CD4-positive, alpha-beta memory T cell (primary cell): ENCODE measurements around the gene RAB3IL1. TPM values are rescaled to one million over a fixed set of nuclear protein-coding genes. Genes with fewer than 3 reads are reported as not detected.
A peak's percentile ranks its signal among the peaks of the same experiment; 100 is the strongest.
"Not testable (repeated sequence)": the region's sequence is repeated elsewhere in the genome, so short reads cannot be mapped to it uniquely, and the experiment has no call there.

Source experiments
- CTCF ChIA-PET: fragments of 350-600 bp; sonication (Branson Sonifier 250); formaldehyde crosslinking; loops from one replicate; lab custom pipeline; 2021; ENCODE audit warnings: inconsistent platforms; ENCODE audit not compliant: partially characterized antibody; lab: Charles Lee
- POLR2A ChIA-PET: fragments of 350-600 bp; sonication (Branson Sonifier 250); formaldehyde crosslinking; loops from one replicate; lab custom pipeline; 2021; ENCODE audit not compliant: partially characterized antibody; lab: Charles Lee
- DNase-seq, 5 donors: peaks; one replicate each; pipeline versions ENCODE4 v3.0.0 to v3.0.0-alpha.2; 2020 to 2022; ENCODE audit warnings: mixed read lengths in 1 of 5
- H3K27ac ChIP-seq: one replicate; pipeline ENCODE4 v1.7.0; 2013; ENCODE audit warnings: low read depth, low read length
- H3K27me3 ChIP-seq: 2 replicates; pipeline ENCODE4 v1.7.0; 2013; ENCODE audit warnings: mild to moderate bottlenecking, low read length, moderate library complexity; ENCODE audit not compliant: insufficient read depth
- H3K36me3 ChIP-seq: 2 replicates; pipeline ENCODE4 v1.7.0; 2013; ENCODE audit warnings: mild to moderate bottlenecking, low read length, moderate library complexity; ENCODE audit not compliant: insufficient read depth
- H3K4me1 ChIP-seq: 2 replicates; pipeline ENCODE4 v1.7.0; 2013; ENCODE audit warnings: mild to moderate bottlenecking, low read length, moderate library complexity; ENCODE audit not compliant: insufficient read depth
- H3K4me3 ChIP-seq, 2 donors: one replicate each; pipeline ENCODE4 v1.7.0; 2013; ENCODE audit warnings: low read length in 2 of 2, mild to moderate bottlenecking in 1 of 2
- H3K9me3 ChIP-seq, 2 donors: one replicate each; pipeline ENCODE4 v1.7.0; 2013; ENCODE audit warnings: low read length in 2 of 2, control low read depth in 1 of 2; ENCODE audit not compliant: control insufficient read depth in 1 of 2
- H3K27ac Mint-ChIP-seq, 7 donors: one replicate each; pipeline ENCODE4 v1.8.0; 2020 to 2021; ENCODE audit warnings: mixed read lengths in 7 of 7, mild to moderate bottlenecking in 6 of 7, inconsistent platforms in 3 of 7, moderate library complexity in 3 of 7
- H3K27me3 Mint-ChIP-seq, 2 donors: one replicate each; pipeline ENCODE4 v1.8.0; 2020 to 2021; ENCODE audit warnings: mixed read lengths in 2 of 2
- H3K36me3 Mint-ChIP-seq, 2 donors: one replicate each; pipeline ENCODE4 v1.8.0; 2020 to 2021; ENCODE audit warnings: mixed read lengths in 2 of 2, inconsistent platforms in 1 of 2, mild to moderate bottlenecking in 1 of 2
- H3K4me1 Mint-ChIP-seq, 4 donors: one replicate each; pipeline ENCODE4 v1.8.0; 2020 to 2021; ENCODE audit warnings: mixed read lengths in 4 of 4, mild to moderate bottlenecking in 1 of 4
- H3K4me3 Mint-ChIP-seq, 8 donors: one replicate each; pipeline ENCODE4 v1.8.0; 2020 to 2021; ENCODE audit warnings: mixed read lengths in 8 of 8, mild to moderate bottlenecking in 7 of 8, moderate library complexity in 6 of 8, inconsistent platforms in 3 of 8
- H3K9me3 Mint-ChIP-seq, 8 donors: one replicate each; pipeline ENCODE4 v1.8.0; 2020 to 2021; ENCODE audit warnings: mixed read lengths in 8 of 8, mild to moderate bottlenecking in 5 of 8, inconsistent platforms in 3 of 8, moderate library complexity in 1 of 8
- intact Hi-C: fragments of 100-400 bp; cut with micrococcal nuclease; formaldehyde crosslinking; loops from one replicate; pipeline ENCODE4 v1.15.1; 2023
- polyA plus RNA-seq, 2 donors: library from polyadenylated mRNA; unstranded; fragments of 300-500 nt; fragmentation: Illumina TruSeq; gene quantifications; one replicate each; pipeline ENCODE4 v1.2.3, GENCODE V29; 2021
- total RNA-seq, 2 experiments: library from RNA; stranded (reverse); gene quantifications; one replicate each; pipeline ENCODE4 v1.2.3, GENCODE V29; 2021

The RAB3IL1 gene, protein sequence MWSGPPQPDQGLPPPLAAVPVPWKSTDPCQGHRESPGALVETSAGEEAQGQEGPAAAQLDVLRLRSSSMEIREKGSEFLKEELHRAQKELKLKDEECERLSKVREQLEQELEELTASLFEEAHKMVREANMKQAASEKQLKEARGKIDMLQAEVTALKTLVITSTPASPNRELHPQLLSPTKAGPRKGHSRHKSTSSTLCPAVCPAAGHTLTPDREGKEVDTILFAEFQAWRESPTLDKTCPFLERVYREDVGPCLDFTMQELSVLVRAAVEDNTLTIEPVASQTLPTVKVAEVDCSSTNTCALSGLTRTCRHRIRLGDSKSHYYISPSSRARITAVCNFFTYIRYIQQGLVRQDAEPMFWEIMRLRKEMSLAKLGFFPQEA
- total RNA-seq (under 1 TPM; 0.44 to 0.53 TPM), polyA plus RNA-seq (not detected)

DNA sequence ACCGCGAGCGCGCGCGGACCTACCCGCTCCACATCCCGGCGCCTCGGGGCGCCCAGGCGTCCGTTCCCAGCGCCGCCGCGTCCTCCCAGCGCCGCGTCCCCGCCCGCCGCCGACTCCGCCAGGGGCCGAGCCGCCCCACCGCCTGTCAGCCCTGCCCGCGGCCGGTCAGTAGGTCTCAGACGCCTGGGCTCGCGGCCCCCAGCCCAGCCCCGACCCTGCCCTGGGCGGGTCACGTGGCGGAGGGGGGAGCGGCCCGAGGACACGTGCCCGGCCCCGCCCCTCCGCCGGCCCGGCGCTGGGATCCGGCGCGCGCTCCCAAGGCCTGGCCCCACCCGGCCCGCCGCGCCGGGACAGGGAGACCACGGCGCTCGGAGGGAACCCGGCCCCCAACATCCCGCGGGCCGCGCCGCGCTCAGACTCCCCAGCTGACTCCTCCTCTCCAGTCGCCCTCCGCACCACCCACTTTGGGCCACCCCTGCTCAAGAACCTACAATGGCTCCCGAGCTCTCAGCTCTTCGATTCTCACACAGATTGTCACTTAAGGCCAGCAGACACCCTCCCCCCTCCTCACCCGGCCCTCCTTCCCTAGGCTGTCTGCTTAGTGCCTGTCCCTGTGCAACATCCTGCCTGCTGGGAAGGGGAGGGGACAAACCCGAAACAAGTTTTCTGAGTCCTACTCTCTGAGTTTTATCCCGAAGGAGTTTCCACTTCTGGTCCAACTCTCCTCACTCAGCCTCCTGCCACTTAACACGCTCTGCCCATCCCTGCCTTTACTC, at the start of gene RAB3IL1:
Gene RAB3IL1, minus strand, starts transcription at position 233 of the 776 bp plus-strand sequence. Its CDS starts 199 bp downstream, at position 34.
- H3K27me3 ChIP-seq = peaks cover 8% of the 10 kb centered on the region
- POLR2A ChIA-PET = no interaction called here
- Mint-ChIP-seq H3K4me1 (peaks cover 3 to 14% (median 9%) of the 10 kb centered on the region in 4 donors), H3K27ac (peak within 1 kb of the TSS in 2 of 7 donors; percentile 48 to 82), H3K27me3 (peaks cover 30 to 57% of the 10 kb centered on the region in 2 donors), H3K36me3 (no peaks in the 10 kb centered on the region), H3K4me3 (peak within 1 kb of the TSS; percentile 71 to 85 (median 81)), H3K9me3 (no peaks in the 10 kb centered on the region)
- DNase-seq = no peak
- H3K27ac ChIP-seq = no peak within 1 kb of the TSS
- H3K9me3 ChIP-seq = no peaks in the 10 kb centered on the region
- intact Hi-C loops = no loop called here
- CTCF ChIA-PET = no interaction called here
- H3K4me1 ChIP-seq = no peaks in the 10 kb centered on the region
- H3K4me3 ChIP-seq = no peak within 1 kb of the TSS
- no peaks in the 10 kb centered on the region for H3K36me3 ChIP-seq

DNA sequence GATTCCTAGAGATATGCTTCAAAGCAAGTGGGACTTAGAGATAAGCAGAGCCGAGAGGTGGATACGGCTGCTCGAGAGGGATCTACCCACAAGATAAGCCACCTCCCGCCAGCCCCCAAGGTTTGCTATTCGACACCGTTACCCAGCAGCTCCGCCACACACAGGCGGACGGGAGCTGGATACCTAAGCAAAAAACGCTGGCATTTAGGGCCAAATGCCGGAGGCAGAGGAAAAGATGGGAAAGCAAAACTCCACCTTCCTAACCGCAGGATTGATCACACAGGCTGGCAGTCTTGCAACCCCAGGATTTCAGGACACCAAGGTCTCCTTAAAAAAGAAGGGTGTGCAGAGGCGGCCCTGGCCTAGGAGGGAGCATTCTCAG, 49.4 kb upstream of the RAB3IL1 start:
- H3K4me3 Mint-ChIP-seq = peak overlapping the region; percentile 90 to 97 (median 94)
- intact Hi-C loops = loop anchor here (1.0 to 5.0 kb wide), 3 partner anchors 59 to 174 kb away; partner anchors contain the start of genes FEN1 and TMEM258
- peaks cover 0 to 3% (median 0%) of the 10 kb centered on the region in 8 donors for H3K9me3 Mint-ChIP-seq
- H3K4me3 ChIP-seq = peak overlapping the region; percentile 99 to 100
- H3K4me1 ChIP-seq = peaks cover 36% of the 10 kb centered on the region
- CTCF ChIA-PET = interaction anchor here (1.1 to 14.1 kb wide), 4 partner anchors 17 to 116 kb away, joined by 3 to 90 read pairs (median 20); no protein-coding TSS in a partner anchor
- DNase-seq = peak in 2 of 5 donors; percentile 49 to 50
- peaks cover 29 to 51% of the 10 kb centered on the region in 2 donors for H3K36me3 Mint-ChIP-seq
- peaks cover 20% of the 10 kb centered on the region for H3K36me3 ChIP-seq
- peak overlapping the region; percentile 90 to 99 (median 97) for H3K27ac Mint-ChIP-seq
- no peaks in the 10 kb centered on the region for H3K27me3 Mint-ChIP-seq
- POLR2A ChIA-PET = interaction anchor here (0.7 to 11.4 kb wide), 17 partner anchors 12 to 179 kb away, joined by 3 to 352 read pairs (median 8); partner anchors contain the start of genes BEST1, FEN1 and TMEM258
- peak overlapping the region; percentile 89 for H3K27ac ChIP-seq
- H3K9me3 ChIP-seq = no peaks in the 10 kb centered on the region
- no peaks in the 10 kb centered on the region for H3K27me3 ChIP-seq
- peaks cover 35 to 74% (median 49%) of the 10 kb centered on the region in 4 donors for H3K4me1 Mint-ChIP-seq

DNA sequence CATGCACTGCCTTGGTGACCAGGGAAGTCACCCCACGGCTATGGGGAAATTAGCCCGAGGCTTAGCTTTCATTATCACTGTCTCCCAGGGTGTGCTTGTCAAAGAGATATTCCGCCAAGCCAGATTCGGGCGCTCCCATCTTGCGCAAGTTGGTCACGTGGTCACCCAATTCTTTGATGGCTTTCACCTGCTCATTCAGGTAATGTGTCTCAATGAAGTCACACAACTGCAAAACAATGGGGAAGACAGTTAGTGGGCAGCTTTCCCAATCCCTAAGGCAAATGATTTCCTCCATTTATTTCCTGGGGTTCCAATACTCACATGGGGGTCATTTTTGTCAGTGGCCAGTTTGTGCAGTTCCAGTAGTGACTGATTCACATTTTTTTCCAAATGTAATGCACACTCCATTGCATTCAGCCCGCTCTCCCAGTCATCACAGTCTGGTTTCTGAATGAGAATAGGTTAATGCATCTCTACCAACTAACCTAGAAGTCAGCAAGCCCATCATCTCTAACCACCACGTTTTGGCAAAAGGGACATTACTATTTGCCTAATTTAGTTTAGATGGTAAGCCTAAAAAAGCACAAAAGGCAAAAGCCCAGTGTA, 47.4 kb upstream of the RAB3IL1 start:
- peaks cover 36% of the 10 kb centered on the region for H3K4me1 ChIP-seq
- H3K9me3 ChIP-seq, H3K27me3 Mint-ChIP-seq, H3K27me3 ChIP-seq: not testable (repeated sequence)
- H3K4me3 Mint-ChIP-seq = peak overlapping the region; percentile 90 to 97 (median 94)
- peak overlapping the region; percentile 89 for H3K27ac ChIP-seq
- intact Hi-C loops = loop anchor here (5.0 kb wide), 1 partner anchor 67 kb away; no protein-coding TSS in a partner anchor
- H3K9me3 Mint-ChIP-seq = peaks cover 0 to 11% (median 0%) of the 10 kb centered on the region in 8 donors
- H3K4me3 ChIP-seq = peak overlapping the region; percentile 50 to 100
- peaks cover 31 to 65% (median 40%) of the 10 kb centered on the region in 4 donors for H3K4me1 Mint-ChIP-seq
- peaks cover 29 to 51% of the 10 kb centered on the region in 2 donors for H3K36me3 Mint-ChIP-seq
- H3K36me3 ChIP-seq = peaks cover 20% of the 10 kb centered on the region
- H3K27ac Mint-ChIP-seq = peak overlapping the region; percentile 90 to 99 (median 97)
- CTCF ChIA-PET = interaction anchor here (1.6 to 14.1 kb wide), 4 partner anchors 17 to 118 kb away, joined by 5 to 90 read pairs (median 20); no protein-coding TSS in a partner anchor
- peak in 4 of 5 donors; percentile 28 to 48 (median 33) for DNase-seq
- POLR2A ChIA-PET = interaction anchor here (1.0 to 11.4 kb wide), 5 partner anchors 9 to 117 kb away, joined by 3 to 352 read pairs (median 4); no protein-coding TSS in a partner anchor

DNA sequence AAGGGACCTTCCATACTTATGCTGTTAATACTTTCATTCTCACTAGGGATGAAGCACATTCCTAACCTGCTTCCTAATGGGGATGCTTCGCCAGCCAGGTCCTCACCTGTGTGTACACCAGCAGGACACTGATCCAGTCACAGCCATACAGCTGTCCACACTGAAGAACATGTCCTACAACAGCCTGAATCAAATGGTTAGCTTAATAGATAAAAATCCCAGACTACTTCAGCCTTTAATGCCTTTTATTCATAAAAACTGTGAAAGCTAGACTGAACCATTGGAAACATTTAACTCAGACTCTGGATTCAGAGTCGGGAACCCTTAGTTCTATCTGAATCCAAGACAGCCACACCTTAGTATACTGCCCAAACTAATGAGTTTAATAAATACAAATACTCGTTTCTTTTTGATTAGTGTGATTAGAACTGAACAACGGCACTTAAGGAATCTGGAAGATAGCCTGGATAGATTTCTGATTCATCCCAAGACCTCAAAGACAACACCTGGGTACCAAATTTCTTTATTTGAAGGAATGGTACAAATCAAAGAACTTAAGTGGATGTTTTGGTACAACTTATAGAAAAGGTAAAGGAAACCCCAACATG, 46.8 kb upstream of the RAB3IL1 start:
- CTCF ChIA-PET = interaction anchor here (1.2 to 14.1 kb wide), 3 partner anchors 16 to 118 kb away, joined by 3 to 90 read pairs (median 5); no protein-coding TSS in a partner anchor
- DNase-seq = peak in 3 of 5 donors; percentile 38 to 53 (median 51)
- Histone ChIP-seq H3K27me3 (no peaks in the 10 kb centered on the region), H3K36me3 (peaks cover 20% of the 10 kb centered on the region), H3K4me3 (no peak overlapping the region), H3K27ac (no peak overlapping the region), H3K9me3 (no peaks in the 10 kb centered on the region), H3K4me1 (peaks cover 36% of the 10 kb centered on the region)
- intact Hi-C loops = no loop called here
- peak overlapping the region; percentile 46 to 94 (median 62) for H3K4me3 Mint-ChIP-seq
- H3K27me3 Mint-ChIP-seq = no peaks in the 10 kb centered on the region
- peaks cover 29 to 51% of the 10 kb centered on the region in 2 donors for H3K36me3 Mint-ChIP-seq
- peaks cover 30 to 60% (median 39%) of the 10 kb centered on the region in 4 donors for H3K4me1 Mint-ChIP-seq
- H3K27ac Mint-ChIP-seq = peak overlapping the region; percentile 89 to 99 (median 97)
- peaks cover 0 to 11% (median 0%) of the 10 kb centered on the region in 8 donors for H3K9me3 Mint-ChIP-seq
- POLR2A ChIA-PET = interaction anchor here (1.0 to 11.4 kb wide), 4 partner anchors 16 to 118 kb away, joined by 3 to 352 read pairs (median 5); no protein-coding TSS in a partner anchor

DNA sequence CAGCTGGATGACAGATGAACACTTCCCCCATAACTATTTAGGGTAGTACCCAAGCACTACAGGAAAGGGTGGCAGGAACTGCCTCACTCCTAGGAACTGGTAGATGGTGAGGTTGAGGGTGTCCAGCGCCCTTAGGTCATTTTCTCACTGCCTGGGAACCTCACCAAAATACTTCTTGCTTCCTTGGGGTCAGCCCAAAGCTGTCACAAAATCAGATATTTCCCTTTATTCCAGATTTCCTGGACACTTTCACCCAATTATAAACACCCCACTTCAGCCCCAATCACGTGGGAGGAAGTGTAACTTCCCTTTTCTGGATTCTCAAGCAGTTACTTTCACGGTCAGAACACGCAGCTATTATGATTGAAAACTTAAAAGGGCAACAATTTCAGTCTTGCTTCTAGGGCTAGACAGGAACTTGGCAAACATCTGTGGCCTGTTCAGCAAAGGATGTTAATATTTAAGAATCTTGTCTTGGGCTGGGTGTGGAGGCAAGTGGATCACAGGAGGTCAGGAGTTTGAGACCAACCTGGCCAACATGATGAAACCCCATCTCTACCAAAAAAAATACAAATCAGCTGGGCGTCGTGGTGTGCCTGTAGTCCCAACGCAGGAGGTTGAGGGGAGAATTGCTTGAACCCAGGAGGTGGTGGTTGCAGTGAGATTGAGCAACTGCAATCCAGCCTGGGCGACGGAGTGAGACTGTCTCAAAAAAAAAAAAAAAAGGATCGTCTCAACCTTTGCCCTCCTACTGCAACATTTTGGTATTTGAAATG, 46.1 kb upstream of the RAB3IL1 start:
- POLR2A ChIA-PET = interaction anchor here (1.0 to 11.4 kb wide), 4 partner anchors 15 to 119 kb away, joined by 3 to 352 read pairs (median 5); no protein-coding TSS in a partner anchor
- Mint-ChIP-seq H3K27me3 (no peaks in the 10 kb centered on the region), H3K4me1 (peaks cover 29 to 55% (median 36%) of the 10 kb centered on the region in 4 donors), H3K27ac (peak overlapping the region; percentile 89 to 99 (median 97)), H3K9me3 (peaks cover 0 to 11% (median 0%) of the 10 kb centered on the region in 8 donors), H3K4me3 (peak overlapping the region; percentile 10 to 90 (median 62)), H3K36me3 (peaks cover 29 to 51% of the 10 kb centered on the region in 2 donors)
- intact Hi-C loops = no loop called here
- Histone ChIP-seq H3K36me3 (peaks cover 20% of the 10 kb centered on the region), H3K27me3 (no peaks in the 10 kb centered on the region), H3K27ac (peak overlapping the region; percentile 32), H3K4me3 (no peak overlapping the region), H3K9me3 (no peaks in the 10 kb centered on the region), H3K4me1 (peaks cover 32% of the 10 kb centered on the region)
- CTCF ChIA-PET = interaction anchor here (1.2 to 14.1 kb wide), 3 partner anchors 16 to 119 kb away, joined by 3 to 90 read pairs (median 5); no protein-coding TSS in a partner anchor
- peak; percentile 40 to 67 (median 49) for DNase-seq
